K562 (cell line): ENCODE results near the gene STEAP2. TPM values are rescaled to one million over a fixed set of nuclear protein-coding genes. Genes with fewer than 3 reads are reported as not detected.

Experiments used
- ATAC-seq: fragments of 200-7000 bp; cut with Tn5 transposase; 3 replicates; pipeline ENCODE4 v1.9.1; 2020; ENCODE audit warnings: moderate library complexity
- BruUV-seq: library from RNA; stranded (reverse); fragments of 400-500 nt; replicated peaks from 2 replicates; lab custom pipeline; 2021; lab: Mats Ljungman, UMichigan
- CTCF ChIA-PET: fragments of 300-600 bp; formaldehyde crosslinking; extraction: SDS; loops from one replicate; lab custom pipeline; 2021; ENCODE audit warnings: low intra/inter-chr PET ratio; lab: Yijun Ruan, JAX
- POLR2A ChIA-PET: fragments of 300-600, 350-650 bp; sonication (Branson Sonifier 250); formaldehyde crosslinking; extraction: SDS; loops from one replicate; lab custom pipeline; 2021; ENCODE audit warnings: antibody characterized with exemption, inconsistent platforms; lab: Yijun Ruan, JAX
- DNase-seq, 4 experiments: peaks; one replicate each; pipeline versions ENCODE4 v3.0.0 to v3.0.0-alpha.2; 2011 to 2018; ENCODE audit warnings: low spot score in 3 of 4, mixed read lengths in 3 of 4; ENCODE audit errors: extremely low read depth in 1 of 4
- FAIRE-seq: peaks from 2 replicates; lab custom pipeline; 2011; peaks lifted over from hg19 to GRCh38; lab: Jason Lieb, UNC
- H2AFZ ChIP-seq: 2 replicates; pipeline ENCODE4 v1.6.0; 2011; ENCODE audit warnings: low read depth, low read length, control low read depth, inconsistent platforms
- H3K27ac ChIP-seq: fragments of 200-600 bp; 3 replicates; pipeline ENCODE4 v1.8.0; 2011; ENCODE audit warnings: low read depth, mild to moderate bottlenecking, control low read depth, inconsistent platforms, low read length, moderate library complexity, mixed read lengths; ENCODE audit errors: extremely low read depth
- H3K27me3 ChIP-seq, 2 experiments: fragments of 300-600 bp in 1 of 2; 2 replicates in 1 of 2; 3 replicates in 1 of 2; pipeline versions ENCODE4 v1.6.0 to v1.8.0; 2011; ENCODE audit warnings: inconsistent platforms in 2 of 2, low read length in 2 of 2, mild to moderate bottlenecking in 1 of 2, mixed read lengths in 1 of 2, moderate library complexity in 1 of 2; ENCODE audit not compliant: control insufficient read depth in 2 of 2, insufficient read depth in 2 of 2
- H3K36me3 ChIP-seq: fragments of 300-600 bp; 3 replicates; pipeline ENCODE4 v1.8.0; 2011; ENCODE audit warnings: mild to moderate bottlenecking, low read length, inconsistent platforms; ENCODE audit not compliant: control insufficient read depth, insufficient read depth
- H3K4me1 ChIP-seq, 2 experiments: fragments of 200-600 bp in 1 of 2; replicated peaks in 1 of 2; 2 replicates in 1 of 2; 3 replicates in 1 of 2; pipeline versions ENCODE4 v1.5.1 to v1.8.0; 2011; ENCODE audit warnings: inconsistent platforms in 2 of 2, low read length in 2 of 2, mild to moderate bottlenecking in 1 of 2, mixed read lengths in 1 of 2, moderate library complexity in 1 of 2; ENCODE audit not compliant: control insufficient read depth in 2 of 2, insufficient read depth in 2 of 2
- H3K4me2 ChIP-seq: 2 replicates; pipeline ENCODE4 v1.6.1; 2011; ENCODE audit warnings: low read length, control low read depth, inconsistent platforms, mixed read lengths; ENCODE audit not compliant: insufficient read depth
- H3K4me3 ChIP-seq: fragments of 200-600 bp; sonication (generic), shearing (Covaris generic); 2 replicates; pipeline ENCODE4 v1.5.1; 2016; ENCODE audit warnings: control low read depth, inconsistent platforms
- H3K79me2 ChIP-seq: fragments of 200-600 bp; 3 replicates; pipeline ENCODE4 v1.8.0; 2011; ENCODE audit warnings: low read length, inconsistent platforms; ENCODE audit not compliant: control insufficient read depth, insufficient read depth
- H3K9ac ChIP-seq, 2 experiments: 2 replicates each; pipeline versions ENCODE4 v1.6.0 to v1.6.1; 2011; ENCODE audit warnings: low read depth in 2 of 2, low read length in 2 of 2, control low read depth in 1 of 2, inconsistent platforms in 1 of 2, mild to moderate bottlenecking in 1 of 2, mixed read lengths in 1 of 2; ENCODE audit not compliant: insufficient read depth in 1 of 2
- H3K9me1 ChIP-seq: one replicate; pipeline ENCODE4 v1.6.0; 2011; ENCODE audit warnings: inconsistent platforms, mild to moderate bottlenecking, low read length, moderate library complexity; ENCODE audit not compliant: control insufficient read depth, insufficient read depth
- H3K9me3 ChIP-seq: replicated peaks from 2 replicates; pipeline ENCODE4 v1.5.1; 2011; ENCODE audit warnings: low read depth, low read length, inconsistent platforms; ENCODE audit not compliant: control insufficient read depth, insufficient read depth
- H4K20me1 ChIP-seq: replicated peaks from 2 replicates; pipeline ENCODE4 v1.6.1; 2011; ENCODE audit warnings: low read length, inconsistent platforms, mixed read lengths; ENCODE audit not compliant: control insufficient read depth, insufficient read depth
- MLLT1 ChIP-seq, 2 experiments: fragments of 450-650 bp; IDR thresholded peaks; 2 replicates each; pipeline ENCODE4 v1.6.1; 2016
- SRSF9 ChIP-seq: fragments of 200-400 bp; formaldehyde crosslinking; IDR thresholded peaks from 2 replicates; pipeline ENCODE4 v1.6.1; 2017; ENCODE audit warnings: low read depth, low read length, borderline replicate concordance
- TCF3 ChIP-seq: sonication (generic); formaldehyde crosslinking; IDR thresholded peaks from 2 replicates; pipeline ENCODE4 v1.4.0; 2020; ENCODE audit warnings: mild to moderate bottlenecking, missing genetic modification reagents
- ZNF384 ChIP-seq: IDR thresholded peaks from 2 replicates; pipeline ENCODE4 v1.6.1; 2012; ENCODE audit warnings: low read depth, low read length, improper control_type of control experiment
- WGBS: fragments of 100-300 bp; shearing (Covaris generic); methylation state at CpG from one replicate; pipeline ENCODE4 v1.1.6; 2016; ENCODE audit warnings: low coverage, mixed read lengths; ENCODE audit not compliant: insufficient coverage; ENCODE audit errors: missing lambda C conversion rate; 5-methylcytosine and 5-hydroxymethylcytosine counted together
- in situ Hi-C: fragments of 300-500 bp; cut with MboI; formaldehyde crosslinking; loops from 4 replicates; pipeline ENCODE4 v1.15.0; 2018; ENCODE audit warnings: inconsistent platforms, mixed read lengths
- intact Hi-C: fragments of 100-400 bp; cut with micrococcal nuclease; formaldehyde crosslinking; loops from 2 replicates; pipeline ENCODE4 v1.14.2; 2022
- polyA plus RNA-seq, 8 experiments: library from polyadenylated mRNA; depleted of rRNA in 4 of 8; stranded (reverse) in 5 of 8; unstranded in 3 of 8; fragments of >200 nt; fragmentation: Nextera tagmentation in 2 of 8; fragmentation: Illumina TruSeq in 1 of 8; extraction: Ambion mirVana in 2 of 8; extraction: Trizol in 1 of 8; gene quantifications; 2 replicates each; pipeline versions ENCODE4 v1.2.1 to v1.2.3, GENCODE V29; 2011 to 2014; ENCODE audit warnings: inconsistent platforms in 1 of 8, missing spikeins in 1 of 8
- total RNA-seq, 7 experiments: library from RNA; depleted of rRNA in 6 of 7; stranded (reverse); fragments of >200 nt in 6 of 7; fragmentation: Illumina TruSeq in 2 of 7; extraction: Trizol in 2 of 7; gene quantifications; 2 replicates each; pipeline versions ENCODE4 v1.2.1 to v1.2.3, GENCODE V29; 2011 to 2021; ENCODE audit warnings: low replicate concordance in 1 of 7
- TF ChIP-seq, protein P1 (sequence below): sonication (generic); formaldehyde crosslinking; IDR thresholded peaks from 2 replicates; pipeline ENCODE4 v1.8.0; 2022; ENCODE audit warnings: mild to moderate bottlenecking, low read depth, missing genetic modification reagents

Gene STEAP2
- total and polyA plus RNA-seq, 9 of the 15 experiments (the other 6 are each of a cell fraction or from before 2014, with no cell fraction given), result 0.02 to 0.03 TPM; not detected in 7

GRCh38 chr7:90210981-90211380, 559 bp upstream of the STEAP2 start:
- Histone ChIP-seq H4K20me1 (no peaks in the 10 kb centered on the region), H3K36me3 (no peaks in the 10 kb centered on the region), H3K27me3 (peaks cover 15% of the 10 kb centered on the region in 2 experiments; a peak in 4 of 5 replicates), H3K4me3 (no peak overlapping the region), H3K9ac (no peak overlapping the region), H3K9me1 (no peaks in the 10 kb centered on the region), H3K79me2 (no peaks in the 10 kb centered on the region), H2AFZ (peak overlapping the region; percentile 33; the same call in 1 of the 2 replicates), H3K9me3 (no peaks in the 10 kb centered on the region), H3K4me2 (no peak overlapping the region), H3K4me1 (peaks cover 0 to 10% of the 10 kb centered on the region in 2 experiments; a peak in 2 of 5 replicates)
- CTCF ChIA-PET, result no interaction called here
- in situ Hi-C loops (no loop called here), intact Hi-C loops (no loop called here)
- no peak for DNase-seq
- no peak for ATAC-seq
- no peak for FAIRE-seq
- POLR2A ChIA-PET, result no interaction called here
- BruUV-seq, result no TSS peak
- 8% methylated on average over 11 of the region's 11 CpGs for WGBS
- TF ChIP-seq ZNF384, result no peak
- TF ChIP-seq SRSF9, result no peak
- TF ChIP-seq MLLT1 (IDR thresholded peaks at IDR 0.05), result no peak
- no peak for TF ChIP-seq TCF3 (CRISPR knock-in tag)
- TF ChIP-seq, protein P1, sequence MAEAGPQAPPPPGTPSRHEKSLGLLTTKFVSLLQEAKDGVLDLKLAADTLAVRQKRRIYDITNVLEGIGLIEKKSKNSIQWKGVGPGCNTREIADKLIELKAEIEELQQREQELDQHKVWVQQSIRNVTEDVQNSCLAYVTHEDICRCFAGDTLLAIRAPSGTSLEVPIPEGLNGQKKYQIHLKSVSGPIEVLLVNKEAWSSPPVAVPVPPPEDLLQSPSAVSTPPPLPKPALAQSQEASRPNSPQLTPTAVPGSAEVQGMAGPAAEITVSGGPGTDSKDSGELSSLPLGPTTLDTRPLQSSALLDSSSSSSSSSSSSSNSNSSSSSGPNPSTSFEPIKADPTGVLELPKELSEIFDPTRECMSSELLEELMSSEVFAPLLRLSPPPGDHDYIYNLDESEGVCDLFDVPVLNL (CRISPR knock-in tag), result no peak
- TF ChIP-seq, all 486 proteins: peak for 0
- no peak overlapping the region for H3K27ac ChIP-seq
